Heart left ventricle (tissue), 16 donors: ENCODE data around the gene KRT4. TPM values are rescaled to one million over a fixed set of nuclear protein-coding genes. Genes with fewer than 3 reads are reported as not detected.

ENCODE experiments used
- ATAC-seq, 4 donors: fragments of 200-7000 bp; cut with Tn5 transposase; one replicate each; pipeline ENCODE4 v1.9.1; 2020 to 2022; ENCODE audit warnings: moderate library complexity in 4 of 4, mild to moderate bottlenecking in 3 of 4, moderate number of reproducible peaks in 1 of 4
- DNase-seq, 5 donors: peaks; one replicate each; pipeline ENCODE4 v3.0.0-alpha.2; 2020
- H3K27ac ChIP-seq, 12 donors: fragments of 200-600 bp; sonication (generic) in 4 of 12; one replicate each; pipeline versions ENCODE4 v1.5.0 to v1.8.0; 2016 to 2022; ENCODE audit warnings: mild to moderate bottlenecking in 2 of 12
- H3K27me3 ChIP-seq, 9 donors: fragments of 200-600 bp; sonication (generic) in 2 of 9; one replicate each; pipeline versions ENCODE4 v1.5.1 to v1.8.0; 2016 to 2022; ENCODE audit warnings: mild to moderate bottlenecking in 3 of 9
- H3K36me3 ChIP-seq, 9 donors: fragments of 200-600 bp; sonication (generic) in 2 of 9; one replicate each; pipeline versions ENCODE4 v1.5.0 to v1.8.0; 2018 to 2022; ENCODE audit warnings: mild to moderate bottlenecking in 2 of 9
- H3K4me1 ChIP-seq, 12 donors: fragments of 200-600 bp; sonication (generic) in 4 of 12; one replicate each; pipeline versions ENCODE4 v1.5.0 to v1.8.0; 2016 to 2022; ENCODE audit warnings: mild to moderate bottlenecking in 3 of 12
- H3K4me3 ChIP-seq, 12 donors: fragments of 200-600 bp; sonication (generic) in 4 of 12; one replicate each; pipeline versions ENCODE4 v1.5.0 to v1.8.0; 2017 to 2022; ENCODE audit warnings: mild to moderate bottlenecking in 9 of 12, moderate library complexity in 4 of 12
- H3K9me3 ChIP-seq, 12 donors: fragments of 200-600 bp; sonication (generic) in 4 of 12; one replicate each; pipeline versions ENCODE4 v1.5.0 to v1.8.0; 2016 to 2022; ENCODE audit warnings: mild to moderate bottlenecking in 1 of 12
- POLR2A ChIP-seq, 2 donors: fragments of 450-650 bp; IDR thresholded peaks; one replicate each; pipeline ENCODE4 v1.6.1; 2017; ENCODE audit warnings: antibody characterized with exemption in 2 of 2, mild to moderate bottlenecking in 2 of 2, moderate library complexity in 2 of 2
- WGBS, 4 donors: extraction: QIAGEN DNeasy Blood & Tissue Kit in 2 of 4; methylation state at CpG; one replicate each; pipeline versions ENCODE4 v1.1.5 to v1.1.7; 2013 to 2018; 5-methylcytosine and 5-hydroxymethylcytosine counted together
- intact Hi-C, 10 donors: fragments of 100-400 bp; cut with DNase I; formaldehyde crosslinking; loops; one replicate each; pipeline versions ENCODE4 v1.11.1 to v1.14.2; 2022
- polyA plus RNA-seq, 2 donors: library from polyadenylated mRNA; stranded (reverse); fragments of 200-250 nt; gene quantifications; one replicate each; pipeline ENCODE4 v1.2.3, GENCODE V29; 2013
- total RNA-seq, 9 donors: library from RNA; depleted of rRNA in 2 of 9; stranded (reverse); fragments of >200 nt in 2 of 9; fragmentation: NEBNext Ultra II Directional in 3 of 9; extraction: Animal tissue kit (Norgen Biotek cat#: 25700) in 3 of 9; gene quantifications; one replicate each; pipeline versions ENCODE4 v1.1.0 to v1.2.4, GENCODE V29; 2016 to 2023
- TF ChIP-seq, protein P1 (sequence below), 12 donors: fragments of 200-600 bp; sonication (generic) in 4 of 12; IDR thresholded peaks; one replicate each; pipeline versions ENCODE4 v1.5.0 to v1.8.0; 2018 to 2022; ENCODE audit warnings: antibody characterized with exemption in 12 of 12, mild to moderate bottlenecking in 5 of 12
- donor health status: ischemic (EF 13 %, LVEDD 7.1; RV severe dilation, severe dysfunction).
- donor health status: healthy with polysubstance abuse.
- donor health status: DM: no; HTN: yes; CAD: no.
- donor health status: DM: no; HTN: no; CAD: no.
- donor health status: ischemic (EF 25% LVEDD 6.9; RV normal size, moderate dysfunction).
- donor health status: ischemic (EF 25% LVEDD 5.7; RV mildly dilated, moderate dysfunction).
- donor health status: healthy.
- donor health status: DM: yes; HTN: yes; CAD: no.
- donor health status: ischemic (EF 35%, LVEDD 5.7; RV mildly dilated, moderate dysfunction).
- donor health status: nonischemic (EF 11% LVEDD 7.7; RV severe dilation, severe dysfunction).
- donor health status: DM: yes; HTN: yes; CAD: no.
- donor health status: PGD.
- donor health status: ischemic (EF 29% LVEDD 5.4; RV normal size, mild dysfunction).
- donor health status: nonischemic (EF 23%, LVEDD 6.1; RV moderate dilation, normal function).

KRT4 gene
- total and polyA plus RNA-seq, 11 donors: 0.51 TPM; not detected in 10

DNA sequence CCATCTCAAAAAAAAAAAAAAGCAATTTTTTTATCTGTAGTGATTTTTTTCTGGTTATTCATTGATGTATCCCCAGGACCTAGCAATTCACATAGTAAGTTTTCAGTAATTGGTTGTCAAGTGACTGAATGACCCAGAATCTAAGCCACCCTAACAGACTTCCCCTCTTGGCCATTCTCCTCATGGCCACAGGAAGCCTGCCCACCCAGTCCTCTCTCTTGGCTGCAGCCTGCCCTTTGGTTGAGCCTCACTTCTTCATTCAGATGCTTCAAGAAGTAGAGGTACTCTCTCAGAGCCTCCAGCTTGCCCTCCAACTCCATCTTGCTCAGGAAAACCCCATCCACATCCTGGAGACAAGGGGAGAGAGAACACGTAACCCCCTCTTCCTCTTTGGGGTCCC is 32.0 kb upstream of the KRT4 start:
- Histone ChIP-seq H3K9me3 (no peaks in the 10 kb centered on the region), H3K27me3 (peaks cover 0 to 7% (median 0%) of the 10 kb centered on the region in 9 donors), H3K4me1 (no peaks in the 10 kb centered on the region), H3K36me3 (no peaks in the 10 kb centered on the region), H3K4me3 (no peak overlapping the region), H3K27ac (no peak overlapping the region)
- no peak for ATAC-seq
- TF ChIP-seq, protein P1, sequence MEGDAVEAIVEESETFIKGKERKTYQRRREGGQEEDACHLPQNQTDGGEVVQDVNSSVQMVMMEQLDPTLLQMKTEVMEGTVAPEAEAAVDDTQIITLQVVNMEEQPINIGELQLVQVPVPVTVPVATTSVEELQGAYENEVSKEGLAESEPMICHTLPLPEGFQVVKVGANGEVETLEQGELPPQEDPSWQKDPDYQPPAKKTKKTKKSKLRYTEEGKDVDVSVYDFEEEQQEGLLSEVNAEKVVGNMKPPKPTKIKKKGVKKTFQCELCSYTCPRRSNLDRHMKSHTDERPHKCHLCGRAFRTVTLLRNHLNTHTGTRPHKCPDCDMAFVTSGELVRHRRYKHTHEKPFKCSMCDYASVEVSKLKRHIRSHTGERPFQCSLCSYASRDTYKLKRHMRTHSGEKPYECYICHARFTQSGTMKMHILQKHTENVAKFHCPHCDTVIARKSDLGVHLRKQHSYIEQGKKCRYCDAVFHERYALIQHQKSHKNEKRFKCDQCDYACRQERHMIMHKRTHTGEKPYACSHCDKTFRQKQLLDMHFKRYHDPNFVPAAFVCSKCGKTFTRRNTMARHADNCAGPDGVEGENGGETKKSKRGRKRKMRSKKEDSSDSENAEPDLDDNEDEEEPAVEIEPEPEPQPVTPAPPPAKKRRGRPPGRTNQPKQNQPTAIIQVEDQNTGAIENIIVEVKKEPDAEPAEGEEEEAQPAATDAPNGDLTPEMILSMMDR (IDR thresholded peaks at IDR 0.05): no peak
- intact Hi-C loops: no loop called here
- DNase-seq: no peak
- whole genome bisulfite sequencing, 4 donors: 32 to 91% (median 71%) methylated on average over 1 of the region's 1 CpG

DNA sequence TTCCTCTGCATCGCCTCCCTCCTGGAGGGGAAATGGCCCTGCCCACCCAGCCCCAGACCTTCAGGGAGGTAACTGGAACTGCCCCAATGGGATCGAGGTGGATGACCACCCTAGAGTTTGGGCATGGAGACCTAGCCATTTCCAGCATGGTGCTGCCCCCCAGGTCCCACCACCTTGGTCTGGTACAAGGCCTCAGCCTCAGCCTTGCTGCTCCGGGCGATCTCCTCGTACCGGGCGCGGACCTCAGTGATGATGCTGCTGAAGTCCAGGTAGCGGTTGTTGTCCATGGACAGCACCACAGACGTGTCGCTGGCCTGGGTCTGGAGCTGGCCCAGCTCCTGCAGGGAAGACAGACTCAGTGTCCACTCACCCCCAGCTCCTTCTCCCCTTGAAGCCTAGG is 30.5 kb upstream of the KRT4 start:
- no peak for DNase-seq
- no peaks in the 10 kb centered on the region for H3K36me3 ChIP-seq
- no peak overlapping the region for H3K4me3 ChIP-seq
- WGBS, 4 donors: 80 to 95% (median 92%) methylated on average over 3 to 11 of the region's 11 CpGs
- TF ChIP-seq POLR2A (IDR thresholded peaks at IDR 0.05): no peak
- TF ChIP-seq, protein P1 (IDR thresholded peaks at IDR 0.05): no peak
- peaks cover 0 to 8% (median 0%) of the 10 kb centered on the region in 9 donors for H3K27me3 ChIP-seq
- H3K9me3 ChIP-seq: no peaks in the 10 kb centered on the region
- no peak for ATAC-seq
- intact Hi-C loops: no loop called here
- H3K4me1 ChIP-seq: no peaks in the 10 kb centered on the region
- no peak overlapping the region for H3K27ac ChIP-seq

DNA sequence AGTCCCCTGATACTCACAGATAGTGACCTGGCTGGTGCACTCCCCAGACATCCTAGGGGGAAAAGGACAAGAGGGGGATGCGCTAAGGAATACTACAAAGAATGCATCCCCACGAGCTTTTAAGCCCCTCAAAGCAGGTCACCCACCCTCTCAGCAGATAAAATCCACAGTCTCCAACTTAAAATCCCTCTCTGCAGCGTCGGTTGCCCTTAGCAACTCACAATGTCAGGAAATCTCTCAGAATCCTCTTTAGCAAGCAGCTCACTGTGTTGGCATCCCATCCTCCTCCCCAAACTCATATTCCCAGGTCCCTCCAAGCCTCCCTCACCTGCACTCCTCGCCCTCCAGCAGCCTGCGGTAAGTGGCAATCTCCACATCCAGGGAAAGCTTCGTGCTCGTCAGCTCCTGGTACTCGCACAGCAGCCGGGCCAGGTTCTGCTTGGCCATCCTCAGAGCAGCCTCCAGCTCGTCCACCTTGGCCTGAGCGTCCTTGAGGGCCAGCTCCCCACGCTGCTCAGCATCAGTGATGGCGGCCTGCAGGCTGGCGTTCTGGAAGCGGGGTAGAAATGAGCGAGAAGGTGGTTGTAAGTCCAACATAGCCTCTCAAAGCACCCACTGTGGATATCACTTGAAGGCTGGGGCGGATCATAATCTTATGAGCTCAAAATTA is 25.7 kb upstream of the KRT4 start:
- 73 to 84% (median 77%) methylated on average over 18 of the region's 18 CpGs for WGBS, 4 donors
- ATAC-seq (no peak), DNase-seq (no peak)
- Histone ChIP-seq H3K27me3 (peaks cover 0 to 30% (median 0%) of the 10 kb centered on the region in 9 donors), H3K27ac (no peak overlapping the region), H3K4me1 (no peaks in the 10 kb centered on the region), H3K36me3 (no peaks in the 10 kb centered on the region), H3K4me3 (no peak overlapping the region), H3K9me3 (no peaks in the 10 kb centered on the region)
- intact Hi-C loops: no loop called here
- TF ChIP-seq POLR2A (IDR thresholded peaks at IDR 0.05): no peak
- TF ChIP-seq, protein P1 (IDR thresholded peaks at IDR 0.05): no peak

DNA sequence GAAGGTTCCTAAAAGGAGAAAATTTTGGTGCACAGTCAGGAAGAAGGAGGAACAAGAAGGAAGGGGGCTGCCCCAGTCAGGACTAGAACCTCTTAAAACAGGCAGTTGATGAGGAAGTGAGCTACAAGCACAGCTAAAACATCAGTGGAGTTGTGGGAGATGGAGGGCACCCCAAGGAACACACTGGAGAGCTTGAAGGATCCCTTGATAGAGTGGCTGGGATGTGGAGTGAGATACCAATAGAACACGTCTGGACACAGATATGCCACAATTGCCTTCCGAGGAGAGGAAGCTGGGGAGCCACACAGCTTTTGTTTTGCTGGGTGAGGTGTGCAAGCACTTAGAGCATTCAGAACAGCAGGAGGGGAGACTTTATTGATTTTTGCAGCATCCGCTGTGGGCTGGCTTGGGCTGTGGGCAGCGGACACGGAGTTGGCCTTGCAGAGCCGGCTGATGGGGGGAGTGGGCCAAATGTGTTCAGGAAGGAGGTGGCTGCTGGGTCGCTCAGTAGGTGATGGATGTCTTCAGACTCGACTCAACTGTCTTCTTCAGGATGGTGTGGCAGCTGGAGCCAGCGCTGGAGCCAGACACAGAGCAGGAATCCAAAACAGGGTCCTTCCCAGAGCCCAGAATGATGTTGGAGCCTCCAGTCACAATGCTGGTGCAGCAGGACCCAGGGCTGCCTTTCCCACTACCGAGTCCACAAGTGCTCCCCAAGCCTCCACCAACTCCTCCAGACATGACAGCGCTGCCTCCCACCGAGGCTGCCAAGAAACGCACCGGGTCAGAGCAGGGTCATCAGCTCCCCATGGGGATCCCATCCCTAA is 24.9 kb upstream of the KRT4 start:
- intact Hi-C loops: no loop called here
- Histone ChIP-seq H3K4me1 (no peaks in the 10 kb centered on the region), H3K9me3 (no peaks in the 10 kb centered on the region), H3K4me3 (no peak overlapping the region), H3K27ac (no peak overlapping the region), H3K36me3 (no peaks in the 10 kb centered on the region), H3K27me3 (peaks cover 0 to 34% (median 0%) of the 10 kb centered on the region in 9 donors)
- no peak for DNase-seq
- TF ChIP-seq POLR2A (IDR thresholded peaks at IDR 0.05): no peak
- TF ChIP-seq, protein P1 (IDR thresholded peaks at IDR 0.05): no peak
- ATAC-seq: no peak
- 54 to 63% (median 59%) methylated on average over 14 of the region's 14 CpGs for WGBS, 4 donors
